ENCODE data around the gene KANSL2.
"Not testable (repeated sequence)": the region's sequence is repeated elsewhere in the genome, so short reads cannot be mapped to it uniquely, and the experiment has no call there.

Gene KANSL2

DNA sequence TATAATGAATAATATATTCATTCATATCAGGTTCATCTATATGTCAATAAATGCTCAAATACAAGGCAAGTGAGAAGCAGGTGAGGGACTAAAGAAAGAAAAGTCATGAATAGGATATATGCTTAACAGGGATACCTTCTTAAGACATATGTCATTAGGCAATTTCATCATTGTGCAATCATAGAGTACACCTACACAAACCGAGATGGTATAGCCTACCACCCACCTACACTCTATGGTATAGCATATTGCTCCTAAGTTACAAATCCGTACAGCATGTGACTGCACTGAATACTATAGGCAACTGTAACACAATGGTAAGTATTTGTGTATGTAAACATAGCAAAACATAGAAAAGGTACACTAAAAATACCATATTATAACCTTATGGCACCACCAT, 39.0 kb downstream of the KANSL2 start:
- Histone ChIP-seq H3K4me3 (ENCODE audit: low read length) (no peak overlapping the region), H3K4me2 (ENCODE audit: low read length) (no peak overlapping the region), H3K9me2 (replicated peaks; ENCODE audit: control insufficient read depth, low read length) (no peaks in the 10 kb centered on the region), H3K9me3 (ENCODE audit: control insufficient read depth, insufficient read depth, low read length) (no peaks in the 10 kb centered on the region), H3K27me3 (ENCODE audit: control insufficient read depth, low read length) (no peaks in the 10 kb centered on the region), H3K36me3 (ENCODE audit: control insufficient read depth, low read length) (peaks cover 12% of the 10 kb centered on the region), H3K27ac (ENCODE audit: low read depth, low read length) (no peak overlapping the region), H3F3A (ENCODE audit: control insufficient read depth, insufficient read depth) (no peaks in the 10 kb centered on the region), H3K79me2 (ENCODE audit: control insufficient read depth, low read length) (no peaks in the 10 kb centered on the region), H4K20me1 (ENCODE audit: control insufficient read depth, insufficient read depth, low read depth, low read length) (no peaks in the 10 kb centered on the region), H3K4me1 (ENCODE audit: control insufficient read depth, low read length) (no peaks in the 10 kb centered on the region)
- TF ChIP-seq, protein P1, sequence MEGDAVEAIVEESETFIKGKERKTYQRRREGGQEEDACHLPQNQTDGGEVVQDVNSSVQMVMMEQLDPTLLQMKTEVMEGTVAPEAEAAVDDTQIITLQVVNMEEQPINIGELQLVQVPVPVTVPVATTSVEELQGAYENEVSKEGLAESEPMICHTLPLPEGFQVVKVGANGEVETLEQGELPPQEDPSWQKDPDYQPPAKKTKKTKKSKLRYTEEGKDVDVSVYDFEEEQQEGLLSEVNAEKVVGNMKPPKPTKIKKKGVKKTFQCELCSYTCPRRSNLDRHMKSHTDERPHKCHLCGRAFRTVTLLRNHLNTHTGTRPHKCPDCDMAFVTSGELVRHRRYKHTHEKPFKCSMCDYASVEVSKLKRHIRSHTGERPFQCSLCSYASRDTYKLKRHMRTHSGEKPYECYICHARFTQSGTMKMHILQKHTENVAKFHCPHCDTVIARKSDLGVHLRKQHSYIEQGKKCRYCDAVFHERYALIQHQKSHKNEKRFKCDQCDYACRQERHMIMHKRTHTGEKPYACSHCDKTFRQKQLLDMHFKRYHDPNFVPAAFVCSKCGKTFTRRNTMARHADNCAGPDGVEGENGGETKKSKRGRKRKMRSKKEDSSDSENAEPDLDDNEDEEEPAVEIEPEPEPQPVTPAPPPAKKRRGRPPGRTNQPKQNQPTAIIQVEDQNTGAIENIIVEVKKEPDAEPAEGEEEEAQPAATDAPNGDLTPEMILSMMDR (IDR thresholded peaks at IDR 0.05; ENCODE audit: low read depth, low read length, poor library complexity, severe bottlenecking) = no peak
- no peak for TF ChIP-seq EZH2phosphoT487 (IDR thresholded peaks at IDR 0.05; ENCODE audit: borderline replicate concordance, low read length)

DNA sequence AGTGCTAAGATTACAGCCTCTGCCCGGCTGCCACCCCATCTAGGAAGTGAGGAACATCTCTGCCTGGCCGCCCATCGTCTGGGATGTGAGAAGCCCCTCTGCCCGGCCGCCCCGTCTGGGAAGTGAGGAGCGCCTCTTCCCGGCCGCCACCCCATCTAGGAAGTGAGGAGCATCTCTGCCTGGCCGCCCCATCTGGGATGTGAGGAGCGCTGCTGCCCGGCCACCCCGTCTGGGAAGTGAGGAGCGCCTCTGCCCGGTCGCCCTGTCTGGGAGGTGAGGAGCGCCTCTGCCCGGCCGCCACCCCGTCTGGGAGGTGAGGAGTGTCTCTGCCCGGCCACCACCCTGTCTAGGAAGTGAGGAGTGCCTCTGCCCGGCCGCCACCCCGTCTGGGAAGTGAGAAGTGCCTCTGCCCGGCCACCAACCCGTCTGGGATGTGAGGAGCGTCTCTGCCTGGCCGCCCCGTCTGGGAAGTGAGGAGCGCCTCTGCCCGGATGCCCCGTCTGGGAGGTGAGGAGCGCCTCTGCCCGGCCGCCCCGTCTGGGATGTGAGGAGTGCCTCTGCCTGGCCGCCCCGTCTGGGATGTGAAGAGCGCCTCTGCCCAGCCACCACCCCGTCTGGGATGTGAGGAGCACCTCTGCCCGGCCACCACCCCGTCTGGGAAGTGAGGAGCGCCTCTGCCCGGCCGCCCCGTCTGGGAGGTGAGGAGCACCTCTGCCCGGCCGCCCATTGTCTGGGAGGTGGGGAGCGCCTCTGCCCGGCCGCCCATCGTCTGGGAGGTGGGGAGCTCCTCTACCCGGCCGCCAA, 40.1 kb downstream of the KANSL2 start:
- not testable (repeated sequence) for H3K9me2 ChIP-seq (replicated peaks; ENCODE audit: control insufficient read depth, low read length); H3K4me2 ChIP-seq (ENCODE audit: low read length); H3K27me3 ChIP-seq (ENCODE audit: control insufficient read depth, low read length); H3K9me3 ChIP-seq (ENCODE audit: control insufficient read depth, insufficient read depth, low read length); H3K4me3 ChIP-seq (ENCODE audit: low read length); H3K79me2 ChIP-seq (ENCODE audit: control insufficient read depth, low read length); H3F3A ChIP-seq (ENCODE audit: control insufficient read depth, insufficient read depth); H3K27ac ChIP-seq (ENCODE audit: low read depth, low read length); H3K36me3 ChIP-seq (ENCODE audit: control insufficient read depth, low read length); H3K4me1 ChIP-seq (ENCODE audit: control insufficient read depth, low read length); H4K20me1 ChIP-seq (ENCODE audit: control insufficient read depth, insufficient read depth, low read depth, low read length)

DNA sequence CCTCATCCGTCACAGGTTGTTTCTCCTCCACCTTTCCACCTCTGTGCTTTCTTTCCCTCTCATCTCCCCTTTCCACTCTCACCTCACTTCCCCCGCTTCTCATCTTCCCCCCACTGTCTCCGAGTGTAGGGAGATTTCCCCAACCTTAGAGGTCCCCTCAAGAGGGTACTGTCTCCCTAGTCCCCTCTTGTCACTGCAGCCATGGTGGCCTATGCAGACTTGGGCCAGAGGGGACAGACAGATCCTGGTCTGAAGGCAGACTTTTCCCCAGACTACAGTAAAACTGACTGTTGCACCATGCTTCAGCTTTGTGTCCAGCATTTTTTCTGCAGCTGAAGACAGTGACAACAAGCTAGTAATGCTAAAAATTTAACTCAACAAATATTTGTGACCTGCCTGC, 41.2 kb downstream of the KANSL2 start:
- Histone ChIP-seq H3K79me2 (ENCODE audit: control insufficient read depth, low read length) (no peaks in the 10 kb centered on the region), H3K36me3 (ENCODE audit: control insufficient read depth, low read length) (peaks cover 3% of the 10 kb centered on the region), H3K27ac (ENCODE audit: low read depth, low read length) (no peak overlapping the region), H3K9me3 (ENCODE audit: control insufficient read depth, insufficient read depth, low read length) (no peaks in the 10 kb centered on the region), H3K4me2 (ENCODE audit: low read length) (no peak overlapping the region), H3K4me3 (ENCODE audit: low read length) (no peak overlapping the region), H3K4me1 (ENCODE audit: control insufficient read depth, low read length) (no peaks in the 10 kb centered on the region), H3F3A (ENCODE audit: control insufficient read depth, insufficient read depth) (no peaks in the 10 kb centered on the region), H4K20me1 (ENCODE audit: control insufficient read depth, insufficient read depth, low read depth, low read length) (no peaks in the 10 kb centered on the region), H3K9me2 (replicated peaks; ENCODE audit: control insufficient read depth, low read length) (no peaks in the 10 kb centered on the region), H3K27me3 (ENCODE audit: control insufficient read depth, low read length) (no peaks in the 10 kb centered on the region)
- TF ChIP-seq EZH2phosphoT487 (IDR thresholded peaks at IDR 0.05; ENCODE audit: borderline replicate concordance, low read length) = no peak
- TF ChIP-seq, protein P1 (IDR thresholded peaks at IDR 0.05; ENCODE audit: low read depth, low read length, poor library complexity, severe bottlenecking) = no peak

DNA sequence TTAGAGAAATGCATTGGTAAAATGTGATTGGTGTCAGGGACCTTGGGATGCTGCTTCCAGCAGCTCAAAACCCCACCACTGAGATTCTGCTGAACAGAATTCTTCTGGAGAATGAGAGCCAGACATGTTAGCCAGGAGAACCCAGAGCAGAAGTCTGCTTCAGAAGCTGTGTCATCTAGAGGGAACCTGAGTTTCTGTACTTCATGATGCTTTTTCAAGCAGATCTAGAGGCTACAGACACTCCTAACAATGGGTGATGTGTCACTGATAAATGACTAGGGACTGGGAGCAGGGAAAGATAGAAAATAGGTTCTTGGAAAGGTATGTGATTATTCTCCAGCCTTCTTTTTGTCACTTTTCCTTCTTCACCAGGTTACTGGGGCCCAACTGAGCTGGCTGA, 41.6 kb downstream of the KANSL2 start:
- Histone ChIP-seq H3K9me3 (ENCODE audit: control insufficient read depth, insufficient read depth, low read length) (no peaks in the 10 kb centered on the region), H3K79me2 (ENCODE audit: control insufficient read depth, low read length) (no peaks in the 10 kb centered on the region), H3K27me3 (ENCODE audit: control insufficient read depth, low read length) (no peaks in the 10 kb centered on the region), H3K27ac (ENCODE audit: low read depth, low read length) (no peak overlapping the region), H3K9me2 (replicated peaks; ENCODE audit: control insufficient read depth, low read length) (no peaks in the 10 kb centered on the region), H3K4me1 (ENCODE audit: control insufficient read depth, low read length) (no peaks in the 10 kb centered on the region), H3K4me3 (ENCODE audit: low read length) (no peak overlapping the region), H4K20me1 (ENCODE audit: control insufficient read depth, insufficient read depth, low read depth, low read length) (no peaks in the 10 kb centered on the region), H3K36me3 (ENCODE audit: control insufficient read depth, low read length) (peaks cover 3% of the 10 kb centered on the region), H3F3A (ENCODE audit: control insufficient read depth, insufficient read depth) (no peaks in the 10 kb centered on the region), H3K4me2 (ENCODE audit: low read length) (no peak overlapping the region)
- no peak for TF ChIP-seq EZH2phosphoT487 (IDR thresholded peaks at IDR 0.05; ENCODE audit: borderline replicate concordance, low read length)
